Adrenal gland (tissue), 5 donors: Measurements from ENCODE around the gene HOXB2.

ENCODE experiments used
- CTCF ChIP-seq, 6 experiments: fragments of 450-650 bp in 4 of 6; fragments of 200-600 bp in 2 of 6; sonication (generic) in 1 of 6; IDR thresholded peaks; 1 replicate in 5 of 6; 2 replicates in 1 of 6; pipeline versions ENCODE4 v1.5.1 to v1.8.0; 2016 to 2021; ENCODE audit warnings: antibody characterized with exemption in 6 of 6, mild to moderate bottlenecking in 2 of 6, moderate library complexity in 1 of 6
- POLR2A ChIP-seq, 2 donors: fragments of 450-650 bp; IDR thresholded peaks; one replicate each; pipeline ENCODE4 v1.6.1; 2017; ENCODE audit warnings: antibody characterized with exemption in 2 of 2, mild to moderate bottlenecking in 2 of 2, moderate library complexity in 1 of 2
- donor health status: DM: no; HTN: no; CAD: no.

- TF ChIP-seq POLR2A (IDR thresholded peaks at IDR 0.05) (peak in 1 of 2 donors; percentile 26), CTCF (IDR thresholded peaks at IDR 0.05) (no peak)
Measured at GRCh38 chr17:48576479-48577309, 31.8 kb upstream of the HOXB2 start.
